H54 (cell line): ENCODE results near the gene UGP2.

Experiments used
- DNase-seq: peaks from one replicate; pipeline ENCODE4 v3.0.0; 2011; ENCODE audit warnings: low spot score, mixed read lengths; ENCODE audit not compliant: insufficient read length
- FAIRE-seq: peaks from 3 replicates; lab custom pipeline; 2011; peaks lifted over from hg19 to GRCh38; lab: Jason Lieb, UNC
- POLR2A ChIP-seq: IDR thresholded peaks from 2 replicates; pipeline ENCODE4 v1.6.1; 2011; ENCODE audit warnings: low read depth, mild to moderate bottlenecking, low read length

UGP2 gene

DNA sequence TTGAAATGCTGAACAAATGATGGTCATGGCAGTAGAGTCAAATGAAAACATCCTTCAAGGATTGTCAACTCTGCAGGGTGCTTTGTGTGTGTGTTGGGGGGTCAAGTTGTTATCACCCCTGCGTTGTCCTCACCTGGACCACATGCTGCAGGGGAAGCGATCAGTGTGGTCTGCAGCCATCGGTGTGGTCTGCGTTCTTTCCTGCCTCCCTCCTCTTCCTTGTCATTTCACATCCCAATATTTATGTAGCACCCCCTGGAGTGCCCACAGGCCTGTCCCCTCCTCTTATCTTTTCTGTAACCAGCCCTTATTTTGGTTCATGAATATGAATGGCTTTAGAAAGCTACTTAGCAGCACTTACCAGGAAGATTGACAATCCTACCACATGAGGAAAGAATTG is 38.9 kb downstream of the UGP2 start:
- TF ChIP-seq POLR2A, result no peak
- FAIRE-seq (no peak), DNase-seq (no peak)

DNA sequence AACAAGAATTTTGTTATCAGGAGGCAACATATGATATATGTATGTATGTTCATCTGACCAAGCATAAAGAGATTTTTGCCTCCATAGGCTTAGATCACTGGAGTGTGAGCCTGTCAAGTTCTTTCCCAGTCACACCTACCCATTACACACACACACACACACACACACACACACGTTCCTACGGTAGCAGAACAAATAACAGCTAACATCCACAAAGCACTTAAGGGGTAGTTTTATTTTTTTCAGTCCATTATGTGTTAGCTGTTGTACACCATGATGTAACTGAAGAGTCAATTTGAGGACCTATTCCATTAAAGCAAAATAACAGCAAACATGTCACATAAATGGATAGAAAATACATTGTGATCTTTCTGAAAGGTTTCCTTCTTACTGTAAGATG is 39.5 kb downstream of the UGP2 start:
- TF ChIP-seq POLR2A, result no peak
- FAIRE-seq (no peak), DNase-seq (no peak)

DNA sequence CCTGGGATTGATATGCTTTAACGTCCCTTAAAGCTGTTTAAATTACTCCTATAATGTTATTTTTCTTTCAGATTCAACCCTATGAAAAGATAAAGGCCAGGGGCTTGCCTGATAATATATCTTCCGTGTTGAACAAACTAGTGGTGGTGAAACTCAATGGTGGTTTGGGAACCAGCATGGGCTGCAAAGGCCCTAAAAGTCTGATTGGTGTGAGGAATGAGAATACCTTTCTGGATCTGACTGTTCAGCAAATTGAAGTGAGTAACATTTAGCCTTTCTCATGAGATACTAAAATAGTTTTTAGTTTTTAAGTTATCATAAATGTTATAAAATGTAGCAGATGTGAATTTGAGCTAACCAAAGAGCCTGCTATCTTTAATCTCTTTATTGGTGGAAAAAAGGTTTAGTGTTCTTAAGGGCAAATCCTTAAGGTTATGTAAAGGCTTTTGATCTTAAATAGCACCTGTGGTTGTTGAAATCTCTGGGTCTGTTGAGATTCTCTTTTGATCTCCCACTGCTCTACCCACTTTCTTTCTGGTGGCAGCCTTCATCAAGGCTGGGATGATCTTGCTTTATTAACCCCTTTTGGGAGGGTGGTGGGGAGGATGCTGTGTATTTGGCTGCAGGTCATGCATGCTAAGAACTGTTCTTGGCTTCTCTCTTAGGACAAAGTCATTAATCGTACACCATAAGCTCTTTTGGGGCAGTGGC is 40.9 kb downstream of the UGP2 start:
- FAIRE-seq (no peak), DNase-seq (no peak)
- TF ChIP-seq POLR2A, result no peak

DNA sequence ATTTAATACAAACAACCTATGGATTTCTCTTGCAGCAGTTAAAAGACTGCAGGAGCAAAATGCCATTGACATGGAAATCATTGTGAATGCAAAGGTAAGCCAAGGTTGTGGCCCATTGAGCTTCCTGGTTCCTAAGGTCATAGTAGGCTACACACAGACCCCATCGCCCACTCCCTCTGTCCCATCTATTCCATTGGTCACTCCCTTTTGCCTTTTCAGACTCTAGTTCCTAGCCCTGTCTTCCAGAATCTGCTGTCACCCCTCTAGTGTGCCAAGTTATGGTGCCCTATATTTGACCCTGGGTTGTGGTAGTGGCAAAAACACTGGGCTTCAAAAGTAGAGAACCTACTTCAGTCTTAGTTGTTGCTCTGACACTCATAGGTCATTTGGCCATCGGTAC is 44.7 kb downstream of the UGP2 start:
- DNase-seq (no peak), FAIRE-seq (no peak)
- no peak for TF ChIP-seq POLR2A

DNA sequence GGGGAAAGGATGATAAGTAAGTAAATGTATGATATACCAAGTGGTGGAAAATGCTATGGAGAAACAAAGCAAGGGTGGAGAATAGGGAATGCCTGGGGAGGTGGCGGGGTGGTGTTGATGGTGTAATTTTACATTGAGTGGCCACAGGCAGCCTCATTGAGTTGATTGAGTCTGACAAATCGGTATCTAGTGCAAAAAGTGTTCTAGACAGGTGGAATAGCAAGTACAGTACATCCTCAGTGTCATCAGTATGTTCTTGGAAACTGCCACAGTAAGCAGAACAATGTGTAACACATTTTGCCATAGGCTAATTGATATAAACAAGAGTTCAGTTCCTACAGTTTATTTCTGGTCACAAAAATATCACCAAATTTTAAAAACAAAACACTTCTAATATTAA is 46.4 kb downstream of the UGP2 start:
- no peak for TF ChIP-seq POLR2A
- no peak for DNase-seq
- no peak for FAIRE-seq

DNA sequence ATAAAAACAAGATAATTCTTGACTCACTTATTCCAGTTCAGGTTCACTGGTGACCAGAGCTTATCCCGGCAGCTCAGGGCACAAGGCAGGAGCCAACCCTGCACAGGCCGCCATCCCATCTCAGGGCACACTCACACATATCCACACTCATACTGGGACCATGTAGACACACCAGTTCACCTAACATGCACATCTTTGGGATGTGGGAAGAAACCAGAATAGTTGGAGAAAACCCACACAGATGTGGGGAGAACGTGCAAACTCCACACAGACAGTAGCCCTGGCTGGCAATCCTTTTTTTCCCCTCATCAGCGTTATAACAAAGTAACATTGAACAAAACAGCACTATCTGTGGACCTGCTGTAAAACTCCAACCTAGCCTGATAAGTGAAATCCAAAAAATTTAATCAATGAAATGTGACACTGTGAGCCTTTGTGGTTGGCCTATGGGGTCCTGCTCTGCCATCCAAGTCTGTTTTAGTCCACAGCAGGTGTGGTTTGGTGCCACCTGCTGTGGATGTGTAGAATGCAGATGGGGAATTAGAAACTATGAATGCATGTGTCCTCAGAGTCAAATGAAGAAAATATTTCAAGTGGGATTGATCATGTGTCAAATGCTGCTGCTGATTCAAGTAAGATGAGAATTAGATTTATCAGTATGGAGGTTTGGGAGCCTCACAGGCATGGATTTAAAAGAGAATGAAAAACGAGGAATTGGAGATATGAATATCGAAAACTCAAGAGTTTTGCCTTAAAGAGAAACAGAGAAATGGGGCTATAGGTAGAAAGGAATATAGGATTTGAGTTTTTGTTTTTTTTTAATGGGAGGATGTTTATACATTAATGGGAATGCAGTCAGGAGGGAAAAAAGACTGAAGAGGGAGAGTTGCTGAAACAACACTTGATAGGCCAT is 47.0 kb downstream of the UGP2 start:
- DNase-seq (peak; percentile 12), FAIRE-seq (peak; percentile 92)
- no peak for TF ChIP-seq POLR2A

DNA sequence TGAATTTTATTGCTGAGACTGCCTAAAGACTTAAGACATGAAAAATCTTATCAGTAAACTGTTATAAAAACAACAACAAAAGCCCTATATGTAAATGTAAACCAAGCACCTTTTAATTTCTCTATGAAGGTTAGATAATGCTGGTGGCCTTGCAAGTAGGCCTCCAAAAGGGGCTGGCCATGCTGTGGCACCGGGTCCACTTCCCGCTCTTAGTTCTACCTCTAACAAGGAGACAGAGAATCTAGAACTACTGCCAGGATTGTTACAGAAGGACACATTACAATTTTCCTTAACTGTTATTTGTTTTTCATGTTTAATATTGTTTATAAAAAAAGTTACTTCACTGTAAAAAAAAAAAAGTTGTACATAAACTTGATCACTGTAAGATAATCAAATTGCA is 49.0 kb downstream of the UGP2 start:
- DNase-seq, result no peak
- FAIRE-seq, result no peak
- TF ChIP-seq POLR2A, result no peak

DNA sequence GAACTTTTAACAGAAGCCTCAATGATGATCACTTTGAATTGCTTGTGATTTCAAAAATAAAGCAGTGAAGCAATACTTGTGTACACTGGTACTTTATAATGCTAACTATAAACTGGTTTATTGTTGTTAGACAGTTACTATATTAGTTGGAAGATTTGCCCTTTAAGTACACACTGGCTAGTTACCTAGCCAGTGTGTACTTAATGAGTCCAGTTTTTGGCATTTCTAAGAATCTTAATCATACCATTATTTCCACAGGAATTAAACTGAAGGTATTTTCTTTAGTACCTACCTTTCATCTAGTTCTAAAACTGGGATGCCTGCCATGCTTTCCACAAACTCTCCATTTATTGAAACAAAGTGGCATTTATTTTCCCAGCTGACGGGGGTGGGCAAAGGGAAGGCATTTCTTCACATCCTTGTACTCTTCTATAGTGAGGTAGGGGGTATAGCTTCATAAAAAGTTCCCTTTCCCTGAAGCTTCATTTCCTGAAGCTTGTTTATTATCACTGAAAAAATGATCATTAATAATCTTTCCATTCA is 49.9 kb downstream of the UGP2 start:
- no peak for DNase-seq
- no peak for TF ChIP-seq POLR2A
- FAIRE-seq, result peak; percentile 15

DNA sequence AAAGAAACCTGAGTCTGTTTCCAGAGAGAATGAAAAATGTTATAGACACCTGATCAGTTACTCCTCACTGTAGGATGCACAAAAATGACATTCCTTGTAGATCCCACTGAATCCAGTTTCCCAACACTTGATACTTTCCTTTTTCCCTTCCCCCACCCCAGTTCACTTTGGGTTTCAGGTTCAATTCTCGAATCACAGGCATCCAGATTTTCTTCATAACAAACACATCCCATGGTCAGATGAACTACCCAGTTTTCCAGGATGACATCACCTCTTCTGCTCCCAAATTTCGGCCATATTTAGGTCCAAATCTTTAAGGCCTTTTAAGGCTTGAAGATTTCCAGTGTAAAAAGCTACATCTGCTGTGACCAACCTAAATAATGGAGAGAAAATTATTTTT is 51.5 kb downstream of the UGP2 start:
- FAIRE-seq (no peak), DNase-seq (no peak)
- no peak for TF ChIP-seq POLR2A

DNA sequence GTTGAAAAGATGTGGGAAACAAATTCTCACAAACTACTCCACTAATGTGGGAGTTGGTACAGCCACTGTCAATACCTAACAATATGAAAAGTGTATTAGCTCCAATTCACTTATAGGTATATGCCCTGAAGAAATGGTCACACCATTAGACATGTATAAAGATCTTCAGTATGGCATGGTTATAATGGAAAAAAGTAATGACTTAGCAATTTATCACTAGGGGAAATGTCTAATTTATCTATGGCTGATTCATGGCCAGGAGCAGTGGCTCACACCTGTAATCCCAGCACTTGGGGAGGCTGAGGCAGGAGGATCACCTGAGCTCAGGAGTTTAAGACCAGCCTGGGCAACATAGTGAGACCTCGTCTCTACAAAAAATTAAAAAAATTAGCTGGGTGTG is 52.5 kb downstream of the UGP2 start:
- TF ChIP-seq POLR2A, result no peak
- FAIRE-seq (no peak), DNase-seq (no peak)

DNA sequence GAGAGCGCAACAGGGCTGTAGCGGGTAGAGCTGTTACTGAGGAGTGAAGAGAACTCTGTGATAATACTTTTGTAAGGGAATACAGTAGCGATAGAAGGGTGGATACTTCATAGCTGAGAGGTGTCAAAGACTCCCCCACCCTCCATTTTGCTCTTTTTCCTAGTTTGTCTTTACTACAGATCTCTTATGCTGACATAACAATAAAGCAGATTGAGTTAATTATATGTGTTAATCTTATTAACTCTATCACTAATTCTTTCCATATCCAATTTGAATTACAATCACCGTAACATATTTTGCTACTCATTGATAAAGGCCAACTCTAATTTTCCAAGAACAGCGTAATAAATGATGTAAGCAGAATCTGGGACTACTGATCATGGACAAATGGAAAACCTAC is 57.1 kb downstream of the UGP2 start:
- DNase-seq (no peak), FAIRE-seq (no peak)
- no peak for TF ChIP-seq POLR2A

DNA sequence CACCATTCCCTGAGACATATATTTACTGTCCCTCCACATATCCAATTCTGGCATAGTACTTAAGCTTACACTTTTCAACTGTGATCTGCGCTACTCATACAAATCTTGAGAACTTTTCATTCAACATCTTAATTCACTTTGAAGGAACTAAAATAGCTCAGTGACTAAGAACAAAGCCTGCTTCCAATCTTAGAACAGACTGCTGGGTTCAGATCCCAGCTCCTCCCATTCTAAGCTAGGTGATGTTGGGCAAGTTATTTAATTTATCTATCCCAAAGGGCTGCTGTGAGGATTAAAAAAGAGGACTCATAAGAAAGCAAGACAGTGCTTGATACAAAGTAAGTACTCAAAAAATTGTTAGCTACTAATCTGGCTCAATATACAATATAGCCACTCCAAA is 57.9 kb downstream of the UGP2 start:
- DNase-seq (no peak), FAIRE-seq (no peak)
- TF ChIP-seq POLR2A, result no peak

DNA sequence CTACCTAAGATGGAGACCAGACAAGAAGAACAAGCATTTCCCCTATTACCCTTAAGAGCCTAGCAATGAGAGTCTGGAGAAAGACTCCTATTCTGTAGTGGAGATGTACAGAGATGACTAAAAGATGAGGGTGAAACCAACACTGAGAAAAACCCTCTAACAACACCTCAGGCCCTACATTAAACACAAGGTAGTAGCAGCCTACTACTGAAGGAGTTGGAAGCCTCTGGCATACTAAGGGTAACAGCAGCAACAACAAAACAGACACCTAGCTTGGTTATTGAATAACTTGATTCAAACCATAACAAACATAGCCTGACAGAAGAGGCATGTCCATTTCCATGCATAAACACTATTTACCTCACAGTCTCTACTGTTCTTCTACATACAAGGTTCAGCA is 60.5 kb downstream of the UGP2 start:
- no peak for TF ChIP-seq POLR2A
- FAIRE-seq, result no peak
- DNase-seq, result no peak

DNA sequence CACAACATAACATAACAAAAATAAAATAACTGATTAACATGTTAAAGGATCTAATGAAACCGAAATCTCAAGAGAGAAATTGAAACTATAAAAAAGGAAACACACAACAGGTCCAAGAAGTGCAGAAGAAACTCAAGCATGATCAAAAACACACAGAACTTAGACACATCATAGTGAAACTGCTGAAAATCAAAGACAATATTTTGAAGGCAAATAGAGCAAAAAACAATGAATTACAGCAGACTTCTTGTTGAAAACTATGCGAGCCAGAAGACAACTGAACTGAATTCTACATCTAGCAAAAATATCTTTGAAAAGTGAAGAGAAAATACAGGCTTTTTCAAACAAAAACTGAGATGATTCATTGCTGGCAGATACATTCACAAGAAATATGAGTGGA is 61.3 kb downstream of the UGP2 start:
- FAIRE-seq, result no peak
- TF ChIP-seq POLR2A, result no peak
- no peak for DNase-seq
